ENCODE results near the gene C2orf81. TPM values are rescaled to one million over a fixed set of nuclear protein-coding genes. Genes with fewer than 3 reads are reported as not detected.

The C2orf81 gene
- total and polyA plus RNA-seq, 10 donors = 1.7 to 5.7 (median 3.1) TPM

- intact Hi-C loops (cut with DNase I; ENCODE audit: low total_unique reads) = no loop called here
- Histone ChIP-seq H3K27ac (no peak overlapping the region), H3K36me3 (peaks cover 6 to 95% (median 64%) of the 10 kb centered on the region in 6 donors), H3K27me3 (replicated peaks in 1 of 7) (no peaks in the 10 kb centered on the region), H3K4me1 (peaks cover 0 to 24% (median 4%) of the 10 kb centered on the region in 6 donors), H3K4me3 (no peak overlapping the region), H3K9me3 (no peaks in the 10 kb centered on the region)
- DNase-seq = no peak
- TF ChIP-seq CTCF (IDR thresholded peaks at IDR 0.05 in 8 of 11, conservative IDR thresholded peaks at IDR 0.05 in 3 of 11) (no peak), POLR2A (IDR thresholded peaks at IDR 0.05) (no peak), POLR2AphosphoS5 (IDR thresholded peaks at IDR 0.05) (no peak)
- WGBS, 5 donors = 95 to 99% (median 97%) methylated on average over 9 of the region's 9 CpGs
Measured at GRCh38 chr2:74371421-74371820, 50.0 kb downstream of the C2orf81 start.

GRCh38 chr2:74369976-74370375 is 51.4 kb downstream of the C2orf81 start:
- H3K9me3 ChIP-seq = no peaks in the 10 kb centered on the region
- 94 to 99% (median 96%) methylated on average over 7 of the region's 7 CpGs for WGBS, 5 donors
- no peak overlapping the region for H3K4me3 ChIP-seq
- H3K36me3 ChIP-seq = peaks cover 12 to 95% (median 73%) of the 10 kb centered on the region in 6 donors
- no peak for DNase-seq
- H3K4me1 ChIP-seq = peaks cover 0 to 12% (median under 1%) of the 10 kb centered on the region in 6 donors
- intact Hi-C loops (cut with DNase I; ENCODE audit: low total_unique reads) = no loop called here
- H3K27me3 ChIP-seq (replicated peaks in 1 of 7) = no peaks in the 10 kb centered on the region
- TF ChIP-seq CTCF (IDR thresholded peaks at IDR 0.05 in 8 of 11, conservative IDR thresholded peaks at IDR 0.05 in 3 of 11) = no peak
- no peak for TF ChIP-seq POLR2AphosphoS5 (IDR thresholded peaks at IDR 0.05)
- TF ChIP-seq POLR2A (IDR thresholded peaks at IDR 0.05) = no peak
- no peak overlapping the region for H3K27ac ChIP-seq

- Histone ChIP-seq H3K4me3 (no peak overlapping the region), H3K9me3 (no peaks in the 10 kb centered on the region), H3K27me3 (replicated peaks in 1 of 7) (no peaks in the 10 kb centered on the region), H3K36me3 (peaks cover 12 to 96% (median 87%) of the 10 kb centered on the region in 6 donors), H3K4me1 (peaks cover 0 to 2% (median 0%) of the 10 kb centered on the region in 6 donors), H3K27ac (no peak overlapping the region)
- no peak for TF ChIP-seq POLR2A (IDR thresholded peaks at IDR 0.05)
- no peak for TF ChIP-seq CTCF (IDR thresholded peaks at IDR 0.05 in 8 of 11, conservative IDR thresholded peaks at IDR 0.05 in 3 of 11)
- no peak for TF ChIP-seq POLR2AphosphoS5 (IDR thresholded peaks at IDR 0.05)
- intact Hi-C loops (cut with DNase I; ENCODE audit: low total_unique reads) = no loop called here
- DNase-seq = no peak
- WGBS, 5 donors = 91 to 96% (median 95%) methylated on average over 5 of the region's 5 CpGs
Measured at GRCh38 chr2:74368499-74368898, 52.9 kb downstream of the C2orf81 start.

- Histone ChIP-seq H3K4me1 (no peaks in the 10 kb centered on the region), H3K36me3 (peaks cover 12 to 100% (median 94%) of the 10 kb centered on the region in 6 donors), H3K27me3 (replicated peaks in 1 of 7) (no peaks in the 10 kb centered on the region), H3K9me3 (no peaks in the 10 kb centered on the region), H3K4me3 (no peak overlapping the region), H3K27ac (no peak overlapping the region)
- intact Hi-C loops (cut with DNase I; ENCODE audit: low total_unique reads) = no loop called here
- no peak for TF ChIP-seq POLR2A (IDR thresholded peaks at IDR 0.05)
- TF ChIP-seq POLR2AphosphoS5 (IDR thresholded peaks at IDR 0.05) = no peak
- no peak for TF ChIP-seq CTCF (IDR thresholded peaks at IDR 0.05 in 8 of 11, conservative IDR thresholded peaks at IDR 0.05 in 3 of 11)
- WGBS, 5 donors = 97 to 100% (median 97%) methylated on average over 7 of the region's 7 CpGs
- no peak for DNase-seq
Measured at GRCh38 chr2:74367789-74368188, 53.6 kb downstream of the C2orf81 start.

All from spleen (tissue), 11 donors.